GM19043 (cell line): ENCODE measurements around the gene ABHD12.

Experiments
- ATAC-seq: cut with Tn5 transposase; IDR thresholded peaks from one replicate; pipeline ENCODE4 v1.9.1; 2021; ENCODE audit warnings: low read depth; ENCODE audit not compliant: unreplicated experiment

ABHD12 gene

DNA sequence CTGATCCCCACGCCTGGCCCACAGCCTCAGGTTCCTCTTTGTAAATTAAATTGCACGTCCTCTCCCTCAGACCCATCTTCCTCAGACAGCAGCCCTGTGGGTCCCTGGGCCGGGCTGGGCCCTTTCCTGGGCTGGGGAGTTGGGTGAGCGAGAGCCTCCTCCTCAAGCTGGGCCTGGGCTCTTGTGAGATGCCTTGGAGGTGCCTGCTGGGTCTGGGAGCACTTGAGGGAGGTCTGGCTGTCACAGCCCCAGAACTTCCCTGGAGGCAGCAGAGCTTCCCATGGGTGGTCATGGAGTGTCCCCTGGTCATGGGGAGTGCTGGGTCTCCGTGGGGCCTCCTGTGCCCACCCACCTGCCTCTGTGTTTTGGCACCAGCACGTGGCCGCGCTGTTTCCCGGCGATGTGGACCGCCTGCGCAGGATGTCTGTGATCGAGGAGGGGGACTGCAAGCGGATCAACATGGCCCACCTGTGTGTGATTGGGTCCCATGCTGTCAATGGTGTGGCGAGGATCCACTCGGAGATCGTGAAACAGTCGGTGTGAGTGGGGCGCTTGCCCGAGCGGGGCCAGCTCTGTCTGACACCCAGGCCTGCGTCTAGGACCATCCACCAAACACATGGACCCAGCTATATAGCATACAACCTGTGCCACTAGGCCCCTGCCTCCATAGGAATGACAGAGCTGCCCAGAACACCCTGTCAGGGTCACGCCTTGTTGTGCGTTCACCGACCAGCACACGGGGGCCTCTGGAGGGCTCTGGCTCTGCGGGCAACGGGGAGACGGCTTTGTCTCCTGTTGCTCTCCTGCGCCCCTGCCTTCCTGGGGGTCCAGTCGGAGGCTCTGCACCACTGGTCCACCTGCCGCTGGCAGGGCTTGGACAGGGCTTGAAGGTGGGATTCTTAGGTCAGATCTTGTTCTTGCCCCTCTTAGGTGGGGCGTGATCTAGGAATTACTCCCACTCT lies 109.8 kb downstream of the ABHD12 start:
- no peak for ATAC-seq

DNA sequence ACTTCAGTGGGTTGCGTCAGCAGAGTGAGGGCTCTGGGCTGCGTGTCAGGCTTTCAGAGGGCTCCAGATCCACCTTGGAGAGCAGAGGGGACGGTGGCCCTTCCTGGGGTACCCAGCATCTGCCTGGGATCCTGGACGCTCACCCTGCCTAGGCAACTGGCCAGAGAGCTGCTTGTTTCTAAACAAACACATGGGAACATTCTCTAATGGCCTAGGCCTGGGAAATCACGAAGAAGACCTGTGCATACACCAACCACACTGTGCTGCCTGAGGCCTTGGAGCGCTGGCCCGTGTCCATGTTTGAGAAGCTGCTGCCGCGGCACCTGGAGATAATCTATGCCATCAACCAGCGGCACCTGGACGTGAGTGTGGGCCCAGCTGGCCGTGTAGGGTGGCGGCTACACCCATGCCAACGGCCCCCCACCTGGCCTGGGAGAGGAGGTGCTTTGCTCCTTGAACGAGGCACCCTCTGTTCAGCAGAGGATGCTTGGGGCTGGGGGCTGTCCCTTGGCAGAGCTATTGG lies 110.5 kb downstream of the ABHD12 start:
- ATAC-seq = no peak

DNA sequence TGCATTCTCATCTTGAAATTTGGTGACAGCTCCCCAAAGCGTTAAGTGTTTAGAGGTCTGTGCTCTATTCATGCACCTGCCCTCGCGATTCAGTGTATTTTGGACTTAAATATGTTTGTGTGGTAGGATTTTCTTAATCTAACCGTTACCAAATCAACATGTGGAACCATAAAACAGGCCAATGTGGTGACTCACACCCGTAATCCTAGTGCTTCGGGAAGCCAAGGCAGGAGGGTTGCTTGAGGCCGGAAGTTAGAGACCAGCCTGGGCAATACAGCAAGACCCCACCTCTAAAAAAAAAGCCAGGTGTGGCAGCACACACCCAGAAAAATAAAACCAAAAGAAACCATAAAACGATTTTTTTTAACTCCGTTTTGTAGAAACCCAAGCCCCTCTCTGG lies 111.2 kb downstream of the ABHD12 start:
- ATAC-seq = no peak

DNA sequence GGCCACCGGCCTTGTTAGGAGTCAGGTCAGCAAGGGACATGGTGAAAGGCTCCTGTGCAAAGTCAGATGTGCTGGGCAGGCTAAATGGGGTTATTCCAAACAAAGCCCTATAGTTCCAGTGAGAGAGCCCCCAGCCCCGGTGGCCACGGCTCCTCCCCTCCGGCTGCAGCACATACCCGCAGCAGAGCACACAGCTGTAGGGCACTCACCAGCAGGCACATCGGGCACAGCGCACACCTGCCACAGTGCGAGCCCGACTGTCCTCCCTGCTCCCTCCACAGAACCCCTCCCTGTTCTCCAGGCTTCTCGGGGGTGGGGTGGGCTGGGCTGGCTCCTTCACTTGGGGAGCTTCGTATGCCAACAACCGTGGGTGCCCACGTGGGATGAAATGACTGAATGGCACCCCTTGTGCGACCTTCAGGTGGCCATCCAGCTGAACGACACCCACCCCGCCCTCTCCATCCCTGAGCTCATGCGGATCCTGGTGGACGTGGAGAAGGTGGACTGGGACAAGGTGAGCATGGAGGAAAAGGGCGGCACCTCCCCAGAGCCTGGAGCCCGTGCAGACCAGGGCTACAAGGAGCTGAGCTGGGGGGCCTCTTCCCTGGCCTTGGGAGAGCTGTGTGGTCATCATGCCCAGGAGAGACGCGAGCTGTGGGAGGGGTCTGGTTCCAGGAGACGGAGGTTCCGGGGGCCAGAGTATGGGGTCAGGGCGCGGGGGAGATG lies 111.8 kb downstream of the ABHD12 start:
- no peak for ATAC-seq

DNA sequence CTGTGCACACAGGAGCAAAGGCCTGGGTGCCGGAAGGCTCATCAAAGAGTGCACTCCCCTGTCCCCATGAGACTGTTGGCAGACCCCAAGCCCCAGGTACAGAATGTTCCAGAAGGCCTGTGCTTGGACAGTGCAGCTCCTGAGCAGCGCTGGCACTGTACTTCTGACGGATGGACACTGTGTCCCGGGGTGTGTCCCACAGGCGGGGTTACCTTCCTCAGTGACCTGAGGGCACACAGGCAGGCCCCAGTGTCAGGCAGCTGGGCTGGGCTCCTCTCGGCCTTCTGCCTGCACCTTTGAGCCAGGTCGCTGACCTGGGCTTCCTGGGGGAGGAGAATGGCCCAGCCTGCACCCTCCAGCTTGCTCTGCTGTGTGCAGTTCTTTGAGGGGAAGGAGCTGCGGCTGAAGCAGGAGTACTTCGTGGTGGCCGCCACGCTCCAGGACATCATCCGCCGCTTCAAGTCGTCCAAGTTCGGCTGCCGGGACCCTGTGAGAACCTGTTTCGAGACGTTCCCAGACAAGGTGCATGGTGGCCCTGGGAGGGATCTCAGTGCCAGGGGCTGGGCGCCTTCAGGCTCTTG lies 112.6 kb downstream of the ABHD12 start:
- no peak for ATAC-seq

DNA sequence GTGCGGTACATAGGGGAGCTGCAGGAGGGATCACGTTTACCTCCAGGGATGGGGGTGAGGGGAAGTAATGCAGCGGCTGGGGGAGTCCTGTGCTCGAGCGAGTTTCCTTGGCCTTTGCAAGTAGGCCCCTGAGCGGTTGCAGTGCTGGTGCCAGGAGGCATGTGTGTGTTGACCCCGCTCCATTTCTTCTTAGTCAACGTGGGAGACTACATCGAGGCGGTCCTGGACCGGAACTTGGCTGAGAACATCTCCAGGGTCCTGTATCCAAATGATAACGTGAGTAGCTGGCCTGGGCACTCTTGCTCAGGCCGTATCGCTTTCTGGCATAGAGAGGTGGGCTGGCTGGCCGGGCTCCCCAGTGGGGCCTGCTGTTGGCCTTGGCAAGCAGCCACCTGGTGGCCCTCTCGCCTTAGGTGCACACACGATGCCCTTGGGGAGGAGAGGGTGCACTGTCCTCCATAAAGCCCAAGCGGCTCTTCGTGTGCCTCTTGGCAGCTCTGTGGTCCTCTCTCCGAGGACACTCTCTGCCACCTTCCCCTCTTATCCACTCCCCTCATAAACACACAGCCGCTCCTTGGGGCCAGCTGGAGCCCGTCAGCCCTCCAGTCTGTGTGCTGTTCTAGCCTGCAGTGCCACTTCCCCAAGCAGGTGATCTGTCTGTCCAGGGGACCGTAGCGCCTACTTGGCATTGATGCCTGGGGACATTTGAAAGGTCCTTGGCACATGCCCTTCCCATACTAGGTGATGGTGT lies 113.4 kb downstream of the ABHD12 start:
- no peak for ATAC-seq

DNA sequence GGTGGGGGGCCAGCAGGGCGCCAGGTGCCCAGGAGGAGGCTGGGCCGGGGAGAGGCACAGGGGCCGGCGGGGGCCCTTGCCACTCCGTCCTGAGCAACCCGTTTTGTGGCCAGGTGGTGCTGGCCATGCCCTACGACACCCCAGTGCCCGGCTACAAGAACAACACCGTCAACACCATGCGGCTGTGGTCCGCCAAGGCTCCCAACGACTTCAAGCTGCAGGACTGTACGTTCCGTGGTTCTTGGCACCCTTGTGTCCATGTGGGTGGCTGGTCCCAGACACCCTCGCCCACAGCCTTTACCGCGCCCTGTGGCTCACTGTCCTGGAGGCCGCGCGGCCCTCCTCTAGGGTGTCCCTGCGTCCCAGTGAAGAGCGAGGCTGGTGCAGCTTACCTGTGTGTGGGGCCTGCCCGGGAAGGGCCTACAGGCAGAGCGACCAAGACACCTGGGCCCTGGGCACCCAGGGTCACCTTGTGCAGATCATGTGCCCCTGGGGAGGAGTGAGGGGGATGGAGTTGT lies 114.0 kb downstream of the ABHD12 start:
- ATAC-seq = no peak

DNA sequence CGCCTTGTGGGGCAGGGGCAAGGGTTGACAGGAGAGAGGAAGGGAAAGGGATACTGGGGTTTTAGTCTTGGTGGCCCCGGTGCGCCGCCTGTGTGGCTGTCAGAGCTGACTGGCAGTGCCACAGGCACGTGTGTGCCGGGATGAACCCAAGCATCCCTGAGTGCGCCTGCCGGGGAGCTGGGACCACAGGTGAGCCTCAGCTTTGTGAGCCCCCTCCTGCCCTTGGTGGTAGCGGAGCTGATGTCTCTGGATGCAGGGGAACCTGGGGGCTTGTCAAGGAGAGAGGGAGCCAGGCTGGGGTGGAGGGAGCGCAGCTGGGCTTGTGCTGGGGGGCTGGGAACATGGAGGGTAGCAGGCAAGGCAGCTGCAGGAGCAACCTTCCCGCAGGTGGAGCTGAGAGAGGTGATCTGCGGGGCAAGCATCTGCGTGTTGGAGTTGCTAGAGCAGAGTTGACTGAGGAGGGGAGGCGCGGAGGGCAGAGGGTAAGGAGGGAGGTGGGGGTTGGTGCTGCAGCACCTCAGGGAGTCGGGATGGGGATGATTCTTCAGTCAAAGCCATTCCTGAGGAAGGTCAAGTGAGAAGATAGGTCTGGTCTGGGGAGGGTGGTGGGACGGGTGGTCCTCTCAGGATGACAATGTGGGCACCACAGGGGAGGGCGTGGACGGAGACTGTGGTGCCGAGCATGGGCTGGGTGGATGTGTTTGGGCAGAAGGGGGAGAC lies 114.7 kb downstream of the ABHD12 start:
- ATAC-seq = no peak

DNA sequence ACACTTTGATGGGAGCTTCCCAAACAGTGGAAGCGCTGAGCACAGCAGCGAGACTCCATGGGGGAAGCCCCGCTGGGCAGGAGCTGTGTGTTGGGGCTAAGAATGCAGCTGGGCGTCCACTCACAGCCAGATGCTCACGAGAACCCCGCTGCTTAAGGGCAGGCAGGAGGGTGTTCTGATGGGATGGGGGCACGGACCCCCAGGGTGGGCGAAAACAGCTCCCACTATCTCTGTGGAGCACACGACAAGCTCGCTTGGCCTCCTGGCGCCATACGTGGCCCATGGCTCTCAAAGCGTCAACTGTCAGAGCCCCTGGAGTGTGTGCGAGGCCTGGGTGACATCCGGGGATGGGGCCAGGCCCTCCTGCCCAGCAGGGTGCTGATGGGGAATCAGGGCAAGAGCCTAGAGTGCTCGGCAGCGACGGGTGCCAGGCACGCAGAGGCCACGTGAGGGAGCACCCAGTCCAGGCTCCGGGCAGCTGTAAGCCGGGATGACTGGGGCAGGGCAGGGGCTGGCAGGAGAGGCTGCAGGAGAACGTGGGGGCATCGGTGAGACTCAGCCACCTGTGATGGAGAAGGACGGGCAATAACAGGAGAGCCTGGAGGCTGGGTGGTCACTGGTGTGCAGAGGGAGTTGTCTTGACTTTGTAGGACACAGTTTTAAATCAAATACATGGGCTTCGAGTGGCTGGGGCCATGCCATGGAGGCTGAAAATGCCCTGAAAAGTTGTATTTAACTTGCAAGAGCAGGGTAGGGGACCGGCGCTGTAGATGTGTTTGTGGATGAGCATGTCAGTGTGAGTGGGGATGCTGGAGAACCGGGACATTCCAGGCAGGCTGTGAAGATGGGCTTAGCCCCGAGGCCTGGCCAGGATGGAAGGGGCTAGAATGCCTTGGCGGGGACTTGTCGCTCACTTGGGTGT lies 115.5 kb downstream of the ABHD12 start:
- no peak for ATAC-seq

DNA sequence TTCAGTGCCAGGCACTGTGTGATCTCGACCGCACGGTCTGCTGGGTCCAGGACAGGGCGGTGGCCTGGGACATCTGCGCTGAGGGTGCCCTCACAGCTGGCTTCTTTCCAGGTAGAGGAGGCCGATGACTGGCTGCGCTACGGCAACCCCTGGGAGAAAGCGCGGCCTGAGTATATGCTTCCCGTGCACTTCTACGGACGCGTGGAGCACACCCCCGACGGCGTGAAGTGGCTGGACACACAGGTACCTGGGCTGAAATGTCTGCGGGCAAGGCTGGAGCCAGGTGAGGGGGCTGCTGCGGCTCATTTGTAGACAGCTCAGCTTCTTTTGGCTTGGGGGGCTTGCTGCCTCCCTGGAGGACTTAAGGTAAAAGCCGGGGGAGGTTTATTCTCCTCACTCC lies 116.2 kb downstream of the ABHD12 start:
- ATAC-seq = no peak

DNA sequence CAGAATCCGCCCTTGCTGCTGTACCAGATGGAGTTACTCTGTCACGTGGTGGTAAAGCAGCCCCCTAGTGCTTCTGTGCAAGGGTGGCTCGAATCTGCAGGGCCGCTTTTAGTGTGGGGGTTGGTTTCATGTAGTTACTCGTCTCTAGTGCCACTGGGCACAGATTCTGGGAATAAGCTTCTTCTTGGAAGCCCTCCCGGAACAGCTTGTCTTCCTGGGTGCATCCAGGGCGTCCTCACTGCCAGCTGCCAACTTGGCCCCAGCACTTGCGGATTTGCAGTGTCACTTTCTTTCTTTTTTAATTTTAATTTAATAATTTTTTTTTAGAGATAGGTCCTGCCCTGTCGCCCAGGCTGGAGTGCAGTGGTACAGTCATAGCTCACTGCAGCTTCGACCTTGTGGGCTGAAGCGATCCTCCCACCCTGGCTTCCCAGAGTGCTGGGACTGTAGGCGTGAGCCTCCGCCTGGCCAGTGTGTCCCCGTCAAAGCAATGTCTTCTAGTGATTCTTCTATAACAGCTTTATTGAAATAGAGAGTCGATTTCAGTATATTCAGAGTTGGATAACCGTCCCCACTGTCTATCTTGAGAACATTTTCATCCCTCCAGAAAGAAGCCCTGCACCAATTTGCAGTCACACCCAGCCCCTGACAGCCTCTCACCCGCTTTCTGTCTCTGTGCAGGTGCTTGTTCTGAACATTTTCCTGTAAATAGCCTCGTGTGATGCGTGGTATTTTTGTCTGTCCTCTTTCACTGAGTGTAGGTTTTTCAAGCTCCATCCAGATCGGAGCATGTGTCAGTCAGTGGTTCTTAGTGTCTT lies 116.9 kb downstream of the ABHD12 start:
- ATAC-seq = no peak

DNA sequence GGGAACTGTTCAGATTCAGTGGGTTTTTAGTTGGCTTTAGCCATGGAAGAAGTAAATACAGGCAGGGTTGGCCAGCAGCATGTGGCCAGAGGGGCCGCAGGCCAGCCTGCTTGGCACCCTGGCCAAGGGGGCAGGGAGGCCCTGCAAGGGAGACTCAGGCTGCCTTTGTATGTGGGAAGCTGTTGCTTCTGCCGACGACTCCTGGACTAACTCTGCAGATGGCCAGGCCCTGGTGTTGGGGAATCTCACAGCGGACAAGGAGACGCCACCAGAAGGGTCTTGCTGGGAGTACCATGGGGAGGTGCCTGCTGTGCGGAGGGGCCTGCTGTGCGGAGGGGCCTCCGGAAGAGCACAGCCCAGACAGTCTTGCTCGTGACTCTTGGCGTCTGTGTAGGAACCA lies 117.6 kb downstream of the ABHD12 start:
- ATAC-seq = no peak

DNA sequence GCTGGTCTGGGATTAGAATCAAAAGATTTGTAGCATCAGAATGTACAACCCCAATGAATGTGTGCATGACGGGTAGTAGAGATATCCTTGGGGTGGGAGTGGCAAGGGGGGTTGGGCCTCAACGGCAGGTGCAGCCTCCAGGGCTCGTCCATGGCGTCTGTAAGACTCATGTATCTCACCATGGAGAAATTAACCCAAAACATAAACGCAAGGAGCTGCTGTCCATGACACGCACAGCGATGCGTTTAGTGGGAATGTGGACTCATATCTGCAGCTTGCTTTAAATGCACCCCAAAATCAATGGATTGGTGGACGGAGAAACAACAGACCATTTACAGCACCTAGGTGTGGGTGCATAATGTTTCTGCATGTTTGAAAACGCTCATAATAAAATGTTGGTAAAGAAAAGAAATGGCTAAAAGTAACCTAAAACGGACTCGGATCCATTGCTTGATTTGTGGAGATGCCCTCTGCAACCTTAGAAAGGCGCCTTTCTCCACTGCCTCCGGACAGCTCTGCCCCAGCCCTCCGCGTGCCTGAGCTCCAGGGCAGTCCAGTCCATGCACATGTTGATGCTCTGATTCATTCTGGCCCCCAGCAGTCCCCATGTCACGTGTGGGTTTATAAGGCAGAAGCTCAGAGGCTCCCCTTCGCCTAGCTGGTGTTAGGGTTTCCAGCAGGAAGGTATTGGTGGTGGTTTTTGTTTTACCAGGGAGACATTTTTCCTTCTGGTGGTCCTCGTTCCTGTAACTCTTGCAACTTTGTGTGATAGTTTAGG lies 118.2 kb downstream of the ABHD12 start:
- no peak for ATAC-seq

DNA sequence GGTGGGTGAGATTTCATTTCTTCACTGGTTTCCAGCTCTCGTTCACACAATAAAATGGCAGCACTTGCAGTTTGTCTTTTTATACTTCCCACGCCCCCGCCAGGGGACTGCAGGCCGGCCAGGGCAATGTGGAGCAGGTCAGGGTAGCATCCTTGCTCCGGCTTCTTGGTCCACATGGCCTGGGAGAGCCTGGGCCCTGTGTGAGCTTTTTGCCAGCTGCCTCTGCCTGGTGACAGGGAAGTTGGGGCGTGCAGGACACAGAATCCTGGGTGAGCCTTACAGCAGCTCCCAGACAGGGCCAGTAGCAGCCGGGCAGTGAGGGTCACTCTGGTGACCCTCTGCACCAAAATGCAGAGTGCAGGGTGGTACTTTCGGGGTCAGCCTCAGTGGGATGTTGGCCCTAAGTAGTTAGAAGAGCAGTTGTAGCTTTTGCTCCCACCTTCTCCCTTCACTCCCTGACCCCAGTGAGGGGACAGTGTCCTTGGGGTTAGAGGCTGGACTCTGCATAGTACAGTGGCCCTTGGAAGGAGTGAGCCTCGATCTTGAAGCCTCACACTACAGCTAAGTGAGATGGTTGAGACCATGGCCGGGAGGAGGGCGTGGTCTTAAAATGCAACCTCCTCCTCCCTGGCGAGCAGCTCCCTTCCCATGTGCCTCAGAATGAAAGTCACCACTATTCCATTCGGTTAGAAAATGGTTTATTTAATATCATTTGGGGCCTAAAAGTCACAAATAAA lies 119.0 kb downstream of the ABHD12 start:
- ATAC-seq = no peak

DNA sequence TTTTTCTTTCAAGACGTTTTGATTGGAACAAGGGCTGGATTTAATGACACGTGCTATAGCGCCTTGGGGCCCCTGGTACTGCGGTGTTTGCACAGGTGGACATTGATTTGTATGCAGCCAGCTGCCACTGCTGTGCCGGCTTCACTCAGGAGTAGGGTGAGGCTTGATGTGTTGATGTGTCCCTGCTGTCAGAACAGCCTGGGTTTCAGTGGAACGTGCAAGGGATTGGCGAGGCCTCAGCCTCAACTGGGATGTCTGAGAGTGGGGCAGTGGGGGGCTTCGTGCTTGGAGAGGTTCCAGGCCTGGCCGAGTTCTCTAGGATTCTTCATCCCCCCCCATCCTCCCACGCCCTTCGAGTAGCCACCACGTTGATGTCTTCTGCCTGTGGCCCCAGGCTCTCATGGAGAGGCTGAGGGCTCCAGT lies 119.8 kb downstream of the ABHD12 start:
- ATAC-seq = no peak

DNA sequence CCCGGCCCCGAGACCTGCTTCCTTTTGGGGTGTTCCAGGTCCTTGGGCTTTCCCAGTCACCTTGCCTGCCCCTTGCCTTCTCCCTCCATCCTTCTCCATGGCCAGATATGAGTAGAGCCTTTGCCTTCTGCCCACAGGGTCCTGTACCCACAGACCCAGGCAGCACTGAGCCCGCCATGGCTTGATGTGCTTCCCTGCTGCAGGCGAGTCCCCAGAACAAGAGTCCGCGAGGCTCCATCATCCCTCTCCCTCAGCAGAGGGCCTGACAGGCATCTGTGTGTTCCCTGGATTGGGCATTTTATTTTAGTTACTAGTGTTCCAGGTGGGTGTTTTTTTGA lies 120.8 kb downstream of the ABHD12 start:
- no peak for ATAC-seq
